Activated T-helper 1 cell treated with anti-CD3 and anti-CD28 coated beads, Interleukin-12 subunit alpha, Interleukin-12 subunit beta, Interleukin-2, Interleukin-4 antibody, amounts not matched to agents 30 ng/mL and 10 ng/mL and 1 ng/mL, durations not matched to agents 14 hours and 24 hours and 36 hours (primary cell): ENCODE results near the gene PTPRA. TPM values are rescaled to one million over a fixed set of nuclear protein-coding genes. Genes with fewer than 3 reads are reported as not detected.
"Not testable (repeated sequence)": the region's sequence is repeated elsewhere in the genome, so short reads cannot be mapped to it uniquely, and the experiment has no call there.

Experiments used
- DNase-seq: peaks from one replicate; pipeline ENCODE4 v3.0.0; 2021; ENCODE audit warnings: low spot score
- H3K27ac Mint-ChIP-seq: one replicate; pipeline ENCODE4 v1.8.0; 2021; ENCODE audit warnings: mild to moderate bottlenecking, mixed read lengths
- H3K27me3 Mint-ChIP-seq: one replicate; pipeline ENCODE4 v1.8.0; 2022; ENCODE audit warnings: mild to moderate bottlenecking, moderate library complexity, mixed read lengths; ENCODE audit not compliant: insufficient read depth
- H3K36me3 Mint-ChIP-seq: one replicate; pipeline ENCODE4 v1.8.0; 2021; ENCODE audit warnings: low read depth, mixed read lengths
- H3K4me1 Mint-ChIP-seq: one replicate; pipeline ENCODE4 v1.8.0; 2021; ENCODE audit warnings: low read depth, mixed read lengths
- H3K4me3 Mint-ChIP-seq: one replicate; pipeline ENCODE4 v1.8.0; 2021; ENCODE audit warnings: mild to moderate bottlenecking, moderate library complexity, mixed read lengths
- H3K9me3 Mint-ChIP-seq: one replicate; pipeline ENCODE4 v1.8.0; 2021; ENCODE audit warnings: mixed read lengths
- intact Hi-C: fragments of 100-400 bp; cut with micrococcal nuclease; formaldehyde crosslinking; loops from one replicate; pipeline ENCODE4 v1.15.1; 2024
- total RNA-seq: library from RNA; stranded (reverse); gene quantifications from 2 replicates; pipeline ENCODE4 v1.2.3, GENCODE V29; 2022

The PTPRA gene
- total RNA-seq = 64.0 and 67.5 TPM in 2 replicates

- H3K36me3 Mint-ChIP-seq = peaks cover 25% of the 10 kb centered on the region
- intact Hi-C loops = loop anchor here (1.0 to 10.0 kb wide), 11 partner anchors 11 to 332 kb away; partner anchors contain the start of genes DDRGK1, FASTKD5, ITPA and PCED1A
- DNase-seq = peak; percentile 90
- H3K4me3 Mint-ChIP-seq = peak within 1 kb of the TSS; percentile 92
- no peaks in the 10 kb centered on the region for H3K9me3 Mint-ChIP-seq
- H3K27ac Mint-ChIP-seq = peak within 1 kb of the TSS; percentile 95
- H3K27me3 Mint-ChIP-seq = no peaks in the 10 kb centered on the region
- peaks cover 49% of the 10 kb centered on the region for H3K4me1 Mint-ChIP-seq
Measured at GRCh38 chr20:2873010-2873746, at the start of gene PTPRA. Gene PTPRA, plus strand, starts transcription at chr20:2873481. Its CDS starts 90,797 bp downstream, at chr20:2964278.

GRCh38 chr20:2825761-2826160 is 47.5 kb upstream of the PTPRA start:
- Mint-ChIP-seq H3K4me1 (peaks cover 28% of the 10 kb centered on the region), H3K4me3 (peak overlapping the region; percentile 29), H3K9me3 (no peaks in the 10 kb centered on the region), H3K27me3 (peaks cover 43% of the 10 kb centered on the region), H3K27ac (peak overlapping the region; percentile 62), H3K36me3 (no peaks in the 10 kb centered on the region)
- no peak for DNase-seq
- intact Hi-C loops = no loop called here

GRCh38 chr20:2826655-2827054 is 46.6 kb upstream of the PTPRA start:
- H3K36me3 Mint-ChIP-seq = no peaks in the 10 kb centered on the region
- intact Hi-C loops = no loop called here
- peak overlapping the region; percentile 37 for H3K4me3 Mint-ChIP-seq
- peaks cover 26% of the 10 kb centered on the region for H3K4me1 Mint-ChIP-seq
- H3K9me3 Mint-ChIP-seq = no peaks in the 10 kb centered on the region
- DNase-seq = no peak
- H3K27ac Mint-ChIP-seq = no peak overlapping the region
- peaks cover 42% of the 10 kb centered on the region for H3K27me3 Mint-ChIP-seq

- no peak overlapping the region for H3K4me3 Mint-ChIP-seq
- no peaks in the 10 kb centered on the region for H3K9me3 Mint-ChIP-seq
- intact Hi-C loops = no loop called here
- H3K27me3 Mint-ChIP-seq = peaks cover 36% of the 10 kb centered on the region
- DNase-seq = no peak
- H3K27ac Mint-ChIP-seq = no peak overlapping the region
- no peaks in the 10 kb centered on the region for H3K36me3 Mint-ChIP-seq
- peaks cover 26% of the 10 kb centered on the region for H3K4me1 Mint-ChIP-seq
Measured at GRCh38 chr20:2829376-2829775, 43.9 kb upstream of the PTPRA start.

- intact Hi-C loops = loop anchor here (5.0 kb wide), 1 partner anchor 41 kb away; the partner anchor contains the start of gene PTPRA
- not testable (repeated sequence) for H3K4me3 Mint-ChIP-seq, DNase-seq, H3K27ac Mint-ChIP-seq, H3K9me3 Mint-ChIP-seq, H3K36me3 Mint-ChIP-seq
- peaks cover 36% of the 10 kb centered on the region for H3K27me3 Mint-ChIP-seq
- H3K4me1 Mint-ChIP-seq = peaks cover 19% of the 10 kb centered on the region
Measured at GRCh38 chr20:2831206-2831605, 42.1 kb upstream of the PTPRA start.

- peaks cover 14% of the 10 kb centered on the region for H3K36me3 Mint-ChIP-seq
- no peak overlapping the region for H3K27ac Mint-ChIP-seq
- intact Hi-C loops = loop anchor here (5.0 kb wide), 1 partner anchor 39 kb away; the partner anchor contains the start of gene PTPRA
- DNase-seq = no peak
- no peaks in the 10 kb centered on the region for H3K9me3 Mint-ChIP-seq
- H3K27me3 Mint-ChIP-seq = peaks cover 13% of the 10 kb centered on the region
- peaks cover 7% of the 10 kb centered on the region for H3K4me1 Mint-ChIP-seq
- H3K4me3 Mint-ChIP-seq = no peak overlapping the region
Measured at GRCh38 chr20:2833761-2834160, 39.5 kb upstream of the PTPRA start.

- no peak overlapping the region for H3K4me3 Mint-ChIP-seq
- H3K27me3 Mint-ChIP-seq = peaks cover 8% of the 10 kb centered on the region
- peaks cover 13% of the 10 kb centered on the region for H3K4me1 Mint-ChIP-seq
- H3K9me3 Mint-ChIP-seq = no peaks in the 10 kb centered on the region
- no peak overlapping the region for H3K27ac Mint-ChIP-seq
- H3K36me3 Mint-ChIP-seq = peaks cover 16% of the 10 kb centered on the region
- DNase-seq = no peak
- intact Hi-C loops = loop anchor here (5.0 kb wide), 1 partner anchor 38 kb away; the partner anchor contains the start of gene PTPRA
Measured at GRCh38 chr20:2834401-2835110, 38.7 kb upstream of the PTPRA start.

- Mint-ChIP-seq H3K4me3 (no peak overlapping the region), H3K27ac (no peak overlapping the region), H3K9me3 (no peaks in the 10 kb centered on the region), H3K27me3 (peaks cover 3% of the 10 kb centered on the region), H3K36me3 (peaks cover 16% of the 10 kb centered on the region), H3K4me1 (peaks cover 15% of the 10 kb centered on the region)
- no peak for DNase-seq
- intact Hi-C loops = no loop called here
Measured at GRCh38 chr20:2835331-2835796, 37.9 kb upstream of the PTPRA start.

GRCh38 chr20:2836035-2836434 is 37.2 kb upstream of the PTPRA start:
- Mint-ChIP-seq H3K4me3 (no peak overlapping the region), H3K4me1 (peaks cover 15% of the 10 kb centered on the region), H3K27ac (no peak overlapping the region), H3K36me3 (peaks cover 16% of the 10 kb centered on the region), H3K27me3 (peaks cover 2% of the 10 kb centered on the region), H3K9me3 (no peaks in the 10 kb centered on the region)
- intact Hi-C loops = no loop called here
- no peak for DNase-seq

- H3K4me1 Mint-ChIP-seq = peaks cover 13% of the 10 kb centered on the region
- peaks cover 16% of the 10 kb centered on the region for H3K36me3 Mint-ChIP-seq
- no peak overlapping the region for H3K4me3 Mint-ChIP-seq
- DNase-seq = no peak
- H3K27me3 Mint-ChIP-seq = no peaks in the 10 kb centered on the region
- H3K9me3 Mint-ChIP-seq = no peaks in the 10 kb centered on the region
- H3K27ac Mint-ChIP-seq = no peak overlapping the region
- intact Hi-C loops = no loop called here
Measured at GRCh38 chr20:2837221-2837960, 35.9 kb upstream of the PTPRA start.

GRCh38 chr20:2838170-2838797 is 35.0 kb upstream of the PTPRA start:
- Mint-ChIP-seq H3K9me3 (no peaks in the 10 kb centered on the region), H3K36me3 (peaks cover 16% of the 10 kb centered on the region), H3K4me1 (peaks cover 13% of the 10 kb centered on the region), H3K4me3 (peak overlapping the region; percentile 43), H3K27me3 (no peaks in the 10 kb centered on the region), H3K27ac (no peak overlapping the region)
- intact Hi-C loops = no loop called here
- DNase-seq = no peak
